WTC11 (cell line): Measurements from ENCODE around the gene AP4S1. TPM values are rescaled to one million over a fixed set of nuclear protein-coding genes. Genes with fewer than 3 reads are reported as not detected.
A peak's percentile ranks its signal among the peaks of the same experiment; 100 is the strongest.
"Not testable (repeated sequence)": the region's sequence is repeated elsewhere in the genome, so short reads cannot be mapped to it uniquely, and the experiment has no call there.

Source experiments
- ATAC-seq: fragments of 200-7000 bp; cut with Tn5 transposase; 2 replicates; pipeline ENCODE4 v1.10.0; 2021; ENCODE audit warnings: mild to moderate bottlenecking, moderate library complexity
- CTCF ChIA-PET: fragments of 300-600 bp; sonication (Branson Sonifier 250); formaldehyde crosslinking; loops from one replicate; lab custom pipeline; 2021; ENCODE audit warnings: antibody characterized with exemption; lab: Charles Lee
- POLR2A ChIA-PET: fragments of 350-600 bp; sonication (Branson Sonifier 250); formaldehyde crosslinking; loops from one replicate; lab custom pipeline; 2021; ENCODE audit warnings: antibody characterized with exemption; lab: Charles Lee
- DNase-seq: peaks from one replicate; pipeline ENCODE4 v3.0.0; 2021; ENCODE audit warnings: low spot score
- H3K27ac Mint-ChIP-seq: 2 replicates; pipeline ENCODE4 v1.8.0; 2021; ENCODE audit warnings: mixed read lengths
- H3K27me3 Mint-ChIP-seq: 2 replicates; pipeline ENCODE4 v1.8.0; 2021; ENCODE audit warnings: low read depth, mild to moderate bottlenecking, moderate library complexity, mixed read lengths
- H3K36me3 Mint-ChIP-seq: 2 replicates; pipeline ENCODE4 v1.8.0; 2021; ENCODE audit warnings: mixed read lengths
- H3K4me1 Mint-ChIP-seq: 2 replicates; pipeline ENCODE4 v1.8.0; 2022; ENCODE audit warnings: mixed read lengths
- H3K4me3 Mint-ChIP-seq: 2 replicates; pipeline ENCODE4 v1.8.0; 2021; ENCODE audit warnings: mild to moderate bottlenecking, moderate library complexity, mixed read lengths
- H3K9me3 Mint-ChIP-seq: 2 replicates; pipeline ENCODE4 v1.8.0; 2021; ENCODE audit warnings: mixed read lengths
- ATF2 ChIP-seq: sonication (generic); formaldehyde crosslinking; IDR thresholded peaks from 2 replicates; pipeline ENCODE4 v1.8.1; 2022; ENCODE audit warnings: low read depth, missing genetic modification reagents, borderline replicate concordance
- FOXK1 ChIP-seq: sonication (generic); formaldehyde crosslinking; IDR thresholded peaks from 2 replicates; pipeline ENCODE4 v1.8.0; 2022; ENCODE audit warnings: mild to moderate bottlenecking, moderate library complexity, missing genetic modification reagents
- GABPB1 ChIP-seq: sonication (generic); formaldehyde crosslinking; IDR thresholded peaks from 2 replicates; pipeline ENCODE4 v1.8.1; 2023; ENCODE audit warnings: mild to moderate bottlenecking, missing genetic modification reagents
- KAT7 ChIP-seq: sonication (generic); formaldehyde crosslinking; IDR thresholded peaks from 2 replicates; pipeline ENCODE4 v1.8.1; 2023; ENCODE audit warnings: missing genetic modification reagents, mild to moderate bottlenecking, borderline replicate concordance
- MLX ChIP-seq: sonication (generic); formaldehyde crosslinking; IDR thresholded peaks from 2 replicates; pipeline ENCODE4 v1.8.1; 2023; ENCODE audit warnings: mild to moderate bottlenecking, missing genetic modification reagents, moderate library complexity
- NFATC4 ChIP-seq: fragments of 250-450 bp; sonication (Bioruptor Pico); IDR thresholded peaks from 2 replicates; pipeline ENCODE4 v1.9.0; 2021; ENCODE audit warnings: mild to moderate bottlenecking
- PRDM15 ChIP-seq: sonication (generic); formaldehyde crosslinking; IDR thresholded peaks from 2 replicates; pipeline ENCODE4 v1.8.0; 2022; ENCODE audit warnings: missing genetic modification reagents
- SMAD3 ChIP-seq: sonication (generic); formaldehyde crosslinking; IDR thresholded peaks from 2 replicates; pipeline ENCODE4 v1.8.0; 2022; ENCODE audit warnings: missing genetic modification reagents, mild to moderate bottlenecking, borderline replicate concordance
- TEAD1 ChIP-seq: sonication (generic); formaldehyde crosslinking; IDR thresholded peaks from 2 replicates; pipeline ENCODE4 v1.8.0; 2022; ENCODE audit warnings: mild to moderate bottlenecking, missing genetic modification reagents
- ZNF138 ChIP-seq: sonication (generic); formaldehyde crosslinking; conservative IDR thresholded peaks from 2 replicates; pipeline ENCODE4 v1.8.1; 2022; ENCODE audit warnings: mild to moderate bottlenecking, moderate library complexity, missing genetic modification reagents
- ZNF232 ChIP-seq: sonication (generic); formaldehyde crosslinking; IDR thresholded peaks from 2 replicates; pipeline ENCODE4 v1.8.0; 2022; ENCODE audit warnings: mild to moderate bottlenecking, missing genetic modification reagents
- ZNF425 ChIP-seq: fragments of 250-450 bp; sonication (Bioruptor Pico); conservative IDR thresholded peaks from 2 replicates; pipeline ENCODE4 v1.9.0; 2021; ENCODE audit warnings: mild to moderate bottlenecking
- ZNF671 ChIP-seq: fragments of 250-450 bp; sonication (Bioruptor Pico); IDR thresholded peaks from 2 replicates; pipeline ENCODE4 v1.8.0; 2021; ENCODE audit warnings: mild to moderate bottlenecking
- total RNA-seq: library from RNA; stranded (reverse); gene quantifications from 3 replicates; pipeline ENCODE4 v1.2.3, GENCODE V29; 2021
- TF ChIP-seq, protein P1 (sequence below): fragments of 250-450 bp; sonication (Bioruptor Pico); IDR thresholded peaks from 2 replicates; pipeline ENCODE4 v1.8.0; 2021; ENCODE audit warnings: mild to moderate bottlenecking

Gene AP4S1
- total RNA-seq, 1 experiment from 2014 or later: 7.0 TPM

DNA sequence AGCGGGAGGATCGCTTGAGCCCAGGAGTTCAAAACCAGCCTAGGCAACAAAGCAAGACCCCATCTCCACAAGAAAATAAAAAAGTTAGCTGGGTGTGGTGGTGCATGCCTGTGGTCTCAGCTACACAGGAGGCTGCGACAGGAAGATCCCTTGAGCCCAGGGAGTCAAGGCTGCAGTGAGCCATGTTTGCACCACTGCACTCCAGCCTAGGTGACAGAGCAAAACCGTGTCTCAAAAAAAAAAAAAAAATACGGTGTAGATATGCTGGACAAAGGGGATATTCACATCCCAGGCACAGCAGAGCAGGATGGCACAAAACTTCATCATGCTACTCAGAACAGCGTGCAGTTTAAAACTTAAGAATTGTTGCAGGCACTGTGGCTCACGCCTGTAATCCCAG is 25.6 kb downstream of the AP4S1 start (continued):
- TF ChIP-seq ZNF425 (CRISPR knock-in tag): no peak

DNA sequence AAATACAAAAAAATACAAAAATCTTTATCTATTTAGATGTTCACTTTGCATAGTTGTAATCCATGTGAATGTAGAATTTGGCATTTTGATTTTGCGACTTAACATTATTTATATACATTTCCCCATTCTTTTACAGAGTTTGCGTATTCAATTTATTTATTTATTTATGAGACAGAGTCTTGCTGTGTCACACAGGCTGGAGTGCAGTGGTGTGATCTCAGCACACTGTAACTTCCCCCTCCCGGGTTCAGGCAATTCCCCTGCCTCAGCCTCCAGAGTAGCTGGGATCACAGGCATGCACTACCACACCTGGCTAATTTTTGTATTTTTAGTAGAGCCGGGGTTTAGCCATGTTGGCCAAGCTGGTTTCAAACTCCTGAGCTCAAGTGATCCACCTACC is 26.1 kb downstream of the AP4S1 start:
- H3K9me3 Mint-ChIP-seq: peaks cover 3% of the 10 kb centered on the region; the same call in 1 of the 2 replicates
- TF ChIP-seq PRDM15 (CRISPR knock-in tag) (no peak), NFATC4 (CRISPR knock-in tag) (no peak), ZNF138 (CRISPR knock-in tag) (no peak), KAT7 (CRISPR knock-in tag) (no peak), ZNF232 (no peak), SMAD3 (CRISPR knock-in tag) (no peak), FOXK1 (no peak), MLX (CRISPR knock-in tag) (no peak), ATF2 (CRISPR knock-in tag) (no peak), TEAD1 (CRISPR knock-in tag) (no peak), ZNF671 (no peak)
- TF ChIP-seq, protein P1, sequence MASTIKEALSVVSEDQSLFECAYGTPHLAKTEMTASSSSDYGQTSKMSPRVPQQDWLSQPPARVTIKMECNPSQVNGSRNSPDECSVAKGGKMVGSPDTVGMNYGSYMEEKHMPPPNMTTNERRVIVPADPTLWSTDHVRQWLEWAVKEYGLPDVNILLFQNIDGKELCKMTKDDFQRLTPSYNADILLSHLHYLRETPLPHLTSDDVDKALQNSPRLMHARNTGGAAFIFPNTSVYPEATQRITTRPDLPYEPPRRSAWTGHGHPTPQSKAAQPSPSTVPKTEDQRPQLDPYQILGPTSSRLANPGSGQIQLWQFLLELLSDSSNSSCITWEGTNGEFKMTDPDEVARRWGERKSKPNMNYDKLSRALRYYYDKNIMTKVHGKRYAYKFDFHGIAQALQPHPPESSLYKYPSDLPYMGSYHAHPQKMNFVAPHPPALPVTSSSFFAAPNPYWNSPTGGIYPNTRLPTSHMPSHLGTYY (CRISPR knock-in tag): no peak
- H3K4me1 Mint-ChIP-seq: no peaks in the 10 kb centered on the region
- CTCF ChIA-PET: no interaction called here
- H3K27ac Mint-ChIP-seq: no peak overlapping the region
- no peaks in the 10 kb centered on the region for H3K27me3 Mint-ChIP-seq
- POLR2A ChIA-PET: no interaction called here
- H3K4me3 Mint-ChIP-seq: no peak overlapping the region
- 0 out of 2 replicates have a peak, but pooled peaks cover 3% of the 10 kb centered on the region for H3K36me3 Mint-ChIP-seq
- DNase-seq: no peak
- ATAC-seq: no peak

DNA sequence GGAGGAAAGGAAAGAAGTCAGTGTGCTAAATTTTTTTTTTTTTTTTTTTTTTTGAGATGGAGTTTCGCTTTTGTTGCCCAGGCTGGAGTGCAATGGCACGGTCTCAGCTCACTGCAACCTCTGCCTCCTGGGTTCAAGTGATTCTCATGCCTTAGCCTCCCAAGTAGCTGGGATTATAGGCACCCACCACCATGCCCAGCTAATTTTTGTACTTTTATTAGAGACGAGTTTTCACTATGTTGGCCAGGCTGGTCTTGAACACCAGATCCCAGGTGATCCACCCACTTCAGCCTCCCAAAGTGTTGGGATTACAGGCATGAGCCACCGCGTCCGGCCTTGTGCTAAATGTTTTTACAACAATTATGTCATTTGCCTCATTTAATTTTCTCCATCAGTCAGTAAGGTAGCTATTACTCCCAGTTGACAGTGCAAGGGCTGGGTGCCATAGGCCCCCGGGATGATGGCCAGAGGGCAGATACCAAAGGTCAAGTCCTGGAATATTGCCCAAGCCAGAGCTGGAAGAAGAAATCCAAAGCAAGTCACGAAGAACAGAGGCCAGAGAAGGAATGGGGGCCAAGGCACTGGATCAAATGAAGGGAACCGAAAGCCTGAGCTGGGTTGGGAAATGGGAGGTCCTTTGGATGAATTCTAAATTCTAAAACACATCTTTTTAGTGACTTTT is 27.6 kb downstream of the AP4S1 start:
- H3K4me3 Mint-ChIP-seq, ATAC-seq, H3K9me3 Mint-ChIP-seq, CTCF ChIA-PET, H3K27me3 Mint-ChIP-seq, H3K27ac Mint-ChIP-seq, DNase-seq: not testable (repeated sequence)
- POLR2A ChIA-PET: interaction anchor here (0.7 kb wide), 1 partner anchor 239 kb away, joined by 5 read pairs; no protein-coding TSS in a partner anchor
- TF ChIP-seq GABPB1 (CRISPR knock-in tag): peak; percentile 55
- TF ChIP-seq, all 79 proteins: peak for 1; not testable (repeated sequence) for 78
- H3K36me3 Mint-ChIP-seq, H3K4me1 Mint-ChIP-seq: not testable (repeated sequence)
